Pancreas (tissue), 10 donors: ENCODE results near the gene FAM9C. TPM values are rescaled to one million over a fixed set of nuclear protein-coding genes. Genes with fewer than 3 reads are reported as not detected.

Experiments used
- ATAC-seq, 4 donors: fragments of 200-7000 bp; cut with Tn5 transposase; one replicate each; pipeline versions ENCODE4 v1.8.0 to v1.9.1; 2020; ENCODE audit warnings: mild to moderate bottlenecking in 4 of 4, moderate library complexity in 4 of 4
- DNase-seq, 6 donors: peaks; one replicate each; pipeline ENCODE4 v3.0.0-alpha.2; 2020
- FAIRE-seq: peaks from 2 replicates; lab custom pipeline; 2012; peaks lifted over from hg19 to GRCh38; lab: Jason Lieb, UNC
- H3K27ac ChIP-seq, 4 donors: fragments of 200-600 bp; sonication (generic); 1 replicate in 3 of 4; 2 replicates in 1 of 4; pipeline versions ENCODE4 v1.5.0 to v1.8.0; 2020
- H3K27me3 ChIP-seq, 4 donors: fragments of 200-600 bp; one replicate each; pipeline ENCODE4 v1.8.0; 2021
- H3K36me3 ChIP-seq, 3 donors: fragments of 200-600 bp; sonication (generic) in 1 of 3; one replicate each; pipeline versions ENCODE4 v1.5.0 to v1.8.0; 2020 to 2021
- H3K4me1 ChIP-seq, 3 donors: fragments of 200-600 bp; one replicate each; pipeline ENCODE4 v1.8.0; 2021
- H3K4me3 ChIP-seq, 4 donors: fragments of 200-600 bp; sonication (generic) in 2 of 4; one replicate each; pipeline versions ENCODE4 v1.5.0 to v1.8.0; 2020 to 2021
- H3K9me3 ChIP-seq, 4 donors: fragments of 200-600 bp; one replicate each; pipeline ENCODE4 v1.8.0; 2021
- WGBS, 2 donors: extraction: QIAGEN DNeasy Blood & Tissue Kit; methylation state at CpG; one replicate each; pipeline ENCODE4 v1.1.7; 2013; 5-methylcytosine and 5-hydroxymethylcytosine counted together
- intact Hi-C, 3 donors: fragments of 100-400 bp; cut with DNase I; formaldehyde crosslinking; loops; one replicate each; pipeline versions ENCODE4 v1.11.1 to v1.14.2; 2022
- polyA plus RNA-seq, 2 donors: library from polyadenylated mRNA; stranded (reverse); fragments of 200-250 nt; gene quantifications; one replicate each; pipeline ENCODE4 v1.2.3, GENCODE V29; 2013
- total RNA-seq, 6 donors: library from RNA; stranded (reverse); fragmentation: NEBNext Ultra II Directional in 4 of 6; extraction: Animal tissue kit (Norgen Biotek cat#: 25700) in 4 of 6; gene quantifications; one replicate each; pipeline versions ENCODE4 v1.2.1 to v1.2.4, GENCODE V29; 2021 to 2023
- TF ChIP-seq, protein P1 (sequence below), 4 donors: fragments of 200-600 bp; sonication (generic) in 3 of 4; IDR thresholded peaks; one replicate each; pipeline versions ENCODE4 v1.5.0 to v1.8.0; 2021; ENCODE audit warnings: antibody characterized with exemption in 4 of 4
- donor health status: healthy with polysubstance abuse.
- donor health status: DM: no; HTN: no; CAD: no; lungs with moderate emphysema.
- donor health status: DM: no; HTN: no; CAD: no.
- donor health status: control.
- donor health status: control.
- donor health status: Bipolar disorder and iron deficiency.
- donor health status: DM: yes; HTN: yes; CAD: no.
- donor health status: DM: no; HTN: no; CAD: no.
- donor health status: DM: no; HTN: no; CAD: no.
- donor health status: DM: yes; HTN: yes; CAD: no.

FAM9C gene
- not detected for total RNA-seq
- polyA plus RNA-seq, result not detected

DNA sequence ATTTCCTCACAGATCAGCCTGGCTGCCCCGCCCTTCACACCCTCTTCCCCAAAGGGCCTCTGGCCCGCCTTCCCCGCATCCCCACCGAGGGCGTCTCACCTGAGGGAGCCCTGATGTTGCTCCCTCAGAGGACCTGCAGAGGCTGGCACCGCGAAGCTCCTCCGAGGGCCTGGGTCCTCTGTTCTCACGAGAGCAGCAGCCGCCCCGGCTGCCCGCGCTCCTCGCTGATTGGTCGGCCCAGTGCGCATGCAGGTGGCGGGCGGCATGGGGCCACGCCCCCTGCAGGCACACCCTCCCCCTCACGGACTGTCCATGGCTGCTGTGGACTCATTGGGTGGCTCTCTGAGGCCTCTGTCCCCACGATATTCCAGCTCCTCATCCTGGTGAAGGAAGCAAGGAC, at the start of gene FAM9C:
Gene FAM9C, minus strand, starts transcription at position 180 of the 400 bp plus-strand sequence. CDS start 831 bp downstream, outside the sequence.
- intact Hi-C loops, result no loop called here
- FAIRE-seq (no peak), ATAC-seq (no peak), DNase-seq (peak in 1 of 6 donors; percentile 48)
- no peak within 1 kb of the TSS for H3K4me3 ChIP-seq
- TF ChIP-seq, protein P1, sequence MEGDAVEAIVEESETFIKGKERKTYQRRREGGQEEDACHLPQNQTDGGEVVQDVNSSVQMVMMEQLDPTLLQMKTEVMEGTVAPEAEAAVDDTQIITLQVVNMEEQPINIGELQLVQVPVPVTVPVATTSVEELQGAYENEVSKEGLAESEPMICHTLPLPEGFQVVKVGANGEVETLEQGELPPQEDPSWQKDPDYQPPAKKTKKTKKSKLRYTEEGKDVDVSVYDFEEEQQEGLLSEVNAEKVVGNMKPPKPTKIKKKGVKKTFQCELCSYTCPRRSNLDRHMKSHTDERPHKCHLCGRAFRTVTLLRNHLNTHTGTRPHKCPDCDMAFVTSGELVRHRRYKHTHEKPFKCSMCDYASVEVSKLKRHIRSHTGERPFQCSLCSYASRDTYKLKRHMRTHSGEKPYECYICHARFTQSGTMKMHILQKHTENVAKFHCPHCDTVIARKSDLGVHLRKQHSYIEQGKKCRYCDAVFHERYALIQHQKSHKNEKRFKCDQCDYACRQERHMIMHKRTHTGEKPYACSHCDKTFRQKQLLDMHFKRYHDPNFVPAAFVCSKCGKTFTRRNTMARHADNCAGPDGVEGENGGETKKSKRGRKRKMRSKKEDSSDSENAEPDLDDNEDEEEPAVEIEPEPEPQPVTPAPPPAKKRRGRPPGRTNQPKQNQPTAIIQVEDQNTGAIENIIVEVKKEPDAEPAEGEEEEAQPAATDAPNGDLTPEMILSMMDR (IDR thresholded peaks at IDR 0.05), result no peak
- no peaks in the 10 kb centered on the region for H3K36me3 ChIP-seq
- H3K4me1 ChIP-seq, result no peaks in the 10 kb centered on the region
- 69 to 97% methylated on average over 20 to 21 of the region's 21 CpGs for WGBS, 2 donors
- H3K27me3 ChIP-seq, result no peaks in the 10 kb centered on the region
- no peak within 1 kb of the TSS for H3K27ac ChIP-seq
- no peaks in the 10 kb centered on the region for H3K9me3 ChIP-seq

DNA sequence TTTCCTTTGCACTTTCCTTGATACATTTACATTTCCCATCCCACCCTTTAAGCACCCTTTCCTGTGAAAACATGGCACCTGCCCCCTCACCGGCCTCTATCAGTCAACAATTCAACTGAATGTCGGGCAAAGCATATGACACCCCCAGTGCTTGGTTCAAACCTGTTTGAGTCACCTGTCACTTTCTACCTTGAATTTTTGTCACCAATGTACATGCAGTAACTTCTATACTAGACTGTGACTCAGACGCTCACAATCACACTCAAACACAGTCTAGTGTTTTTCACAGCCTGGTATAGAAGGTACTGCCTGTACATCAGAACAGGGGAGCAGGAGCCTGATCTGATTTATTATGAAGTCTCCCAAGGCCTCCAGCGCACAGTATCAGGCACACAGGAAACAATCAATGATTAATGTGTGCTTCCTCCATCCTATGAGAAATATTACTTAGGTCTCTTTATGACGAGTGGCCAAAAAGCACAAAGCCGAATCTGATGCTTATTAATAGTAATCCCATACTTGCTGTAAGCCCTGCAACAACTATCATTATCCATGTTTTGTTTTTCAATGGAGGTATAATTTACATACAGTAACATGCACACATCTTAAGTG, 49.2 kb upstream of the FAM9C start:
- FAIRE-seq (no peak), DNase-seq (no peak), ATAC-seq (no peak)
- intact Hi-C loops, result no loop called here
- Histone ChIP-seq H3K36me3 (no peaks in the 10 kb centered on the region), H3K27me3 (no peaks in the 10 kb centered on the region), H3K4me3 (no peak overlapping the region), H3K4me1 (peaks cover 0 to 6% (median 0%) of the 10 kb centered on the region in 3 donors), H3K27ac (no peak overlapping the region), H3K9me3 (no peaks in the 10 kb centered on the region)
- WGBS, 2 donors, result 75 to 86% methylated on average over 6 of the region's 6 CpGs
- TF ChIP-seq, protein P1 (IDR thresholded peaks at IDR 0.05), result no peak

DNA sequence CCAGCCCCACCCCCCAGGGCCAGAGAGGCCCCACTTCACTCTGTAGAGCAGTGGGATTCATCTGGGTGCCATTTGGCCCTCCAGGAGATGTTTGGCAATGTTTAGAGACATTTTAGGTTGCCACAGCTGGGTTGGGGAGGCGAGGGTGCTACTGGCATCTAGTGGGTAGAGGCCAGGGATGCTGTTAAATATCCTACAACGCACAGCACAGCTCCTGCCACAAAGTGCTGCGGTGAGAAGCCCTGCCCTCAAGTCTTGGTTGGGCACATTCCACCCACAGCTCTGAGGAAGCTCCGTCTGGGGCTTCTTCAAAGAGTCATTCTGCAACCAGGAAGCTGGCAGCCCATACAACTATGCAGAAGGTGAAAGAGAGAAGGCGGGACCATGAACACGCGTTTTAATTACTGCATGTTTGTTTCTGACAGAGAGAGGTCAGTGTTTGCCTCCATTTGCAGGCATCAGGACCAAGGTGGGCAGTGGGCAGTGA, 48.1 kb upstream of the FAM9C start:
- intact Hi-C loops, result no loop called here
- ATAC-seq (peak in 3 of 4 donors; percentile 46 to 62 (median 59)), DNase-seq (peak in 1 of 6 donors; percentile 38), FAIRE-seq (no peak)
- Histone ChIP-seq H3K27me3 (no peaks in the 10 kb centered on the region), H3K4me3 (no peak overlapping the region), H3K4me1 (peaks cover 0 to 6% (median 0%) of the 10 kb centered on the region in 3 donors), H3K36me3 (no peaks in the 10 kb centered on the region), H3K27ac (no peak overlapping the region), H3K9me3 (no peaks in the 10 kb centered on the region)
- 79 to 87% methylated on average over 7 of the region's 7 CpGs for WGBS, 2 donors
- TF ChIP-seq, protein P1 (IDR thresholded peaks at IDR 0.05), result no peak

DNA sequence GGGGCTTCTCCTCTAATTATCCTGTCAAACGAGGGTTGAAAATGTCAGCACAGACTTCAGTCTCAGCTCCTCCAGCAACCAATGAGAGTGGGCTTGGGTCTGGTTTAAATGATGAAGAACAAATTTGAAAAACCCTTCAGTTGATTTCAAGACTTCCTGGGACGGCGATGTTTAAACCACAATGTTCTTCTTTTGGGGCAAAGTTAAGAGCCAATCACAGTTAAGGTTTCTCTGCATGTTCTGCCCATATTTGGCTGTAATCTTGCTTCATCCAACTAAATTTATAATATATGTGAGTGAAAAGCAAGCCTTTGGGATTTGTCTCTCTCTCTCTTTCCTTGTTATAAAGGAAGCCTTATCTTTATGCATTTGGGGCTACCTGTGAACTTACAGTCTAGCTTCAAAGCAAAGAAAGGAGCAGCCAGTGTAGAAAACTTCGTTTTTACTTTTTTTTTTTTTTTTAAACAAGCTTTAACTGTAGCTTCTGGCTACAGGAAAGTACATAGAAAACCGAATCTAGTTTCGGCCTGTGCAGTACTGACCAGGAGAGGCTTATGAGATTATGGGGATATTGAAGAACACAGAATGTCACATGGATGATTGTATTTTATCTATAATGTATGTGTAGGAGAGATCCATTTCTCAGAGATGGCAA, 46.8 kb upstream of the FAM9C start:
- no peaks in the 10 kb centered on the region for H3K9me3 ChIP-seq
- WGBS, 2 donors, result 71 to 77% methylated on average over 6 of the region's 6 CpGs
- peaks cover 0 to 6% (median 0%) of the 10 kb centered on the region in 3 donors for H3K4me1 ChIP-seq
- TF ChIP-seq, protein P1 (IDR thresholded peaks at IDR 0.05), result no peak
- H3K36me3 ChIP-seq, result no peaks in the 10 kb centered on the region
- peak in 1 of 4 donors; percentile 8 for ATAC-seq
- intact Hi-C loops, result no loop called here
- no peak for DNase-seq
- H3K27me3 ChIP-seq, result no peaks in the 10 kb centered on the region
- peak; percentile 26 for FAIRE-seq
- no peak overlapping the region for H3K4me3 ChIP-seq
- H3K27ac ChIP-seq, result peak overlapping the region in 2 of 4 donors; percentile 31 to 55
